Adipose tissue (tissue), 3 donors: Measurements from ENCODE around the gene B3GALT5. TPM values are rescaled to one million over a fixed set of nuclear protein-coding genes. Genes with fewer than 3 reads are reported as not detected.

ENCODE experiments used
- H3K27ac ChIP-seq: one replicate; pipeline ENCODE4 v1.5.1; 2013; ENCODE audit warnings: low read depth, low read length
- WGBS, 3 donors: extraction: QIAGEN DNeasy Blood & Tissue Kit; methylation state at CpG; one replicate each; pipeline ENCODE4 v1.1.7; 2013; 5-methylcytosine and 5-hydroxymethylcytosine counted together
- polyA plus RNA-seq, 3 donors: library from polyadenylated mRNA; stranded (reverse); fragments of 200-250 nt; gene quantifications; one replicate each; pipeline ENCODE4 v1.2.3, GENCODE V29; 2013
- donor health status: healthy with polysubstance abuse.
- donor health status: Bipolar disorder and iron deficiency.
- donor health status: healthy.

Gene B3GALT5
- polyA plus RNA-seq, 3 donors = 0.18 to 1.0 TPM; not detected in 1

DNA sequence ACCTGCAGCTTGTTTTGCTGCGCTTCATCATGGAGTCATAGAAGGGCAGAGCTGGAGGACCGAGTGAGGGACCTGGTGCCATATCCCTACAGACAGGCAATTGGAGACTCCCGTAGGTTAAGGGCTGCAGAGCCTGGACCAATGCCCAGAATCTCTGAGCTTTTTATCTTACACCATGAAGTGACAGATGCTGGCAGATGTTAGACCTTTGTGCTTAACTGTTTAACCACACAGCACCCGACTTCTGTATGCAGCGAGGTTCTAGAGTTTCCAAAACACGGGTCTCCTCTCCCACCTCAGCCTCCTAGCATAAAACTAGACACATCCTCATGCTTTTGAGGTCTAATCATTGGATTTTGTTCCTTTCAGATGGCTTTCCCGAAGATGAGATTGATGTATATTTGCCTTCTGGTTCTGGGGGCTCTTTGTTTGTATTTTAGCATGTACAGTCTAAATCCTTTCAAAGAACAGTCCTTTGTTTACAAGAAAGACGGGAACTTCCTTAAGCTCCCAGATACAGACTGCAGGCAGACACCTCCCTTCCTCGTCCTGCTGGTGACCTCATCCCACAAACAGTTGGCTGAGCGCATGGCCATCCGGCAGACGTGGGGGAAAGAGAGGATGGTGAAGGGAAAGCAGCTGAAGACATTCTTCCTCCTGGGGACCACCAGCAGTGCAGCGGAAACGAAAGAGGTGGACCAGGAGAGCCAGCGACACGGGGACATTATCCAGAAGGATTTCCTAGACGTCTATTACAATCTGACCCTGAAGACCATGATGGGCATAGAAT is 47.6 kb downstream of the B3GALT5 start:
- whole genome bisulfite sequencing, 3 donors = 12 to 28% (median 16%) methylated on average over 17 of the region's 17 CpGs
- H3K27ac ChIP-seq = no peak overlapping the region

DNA sequence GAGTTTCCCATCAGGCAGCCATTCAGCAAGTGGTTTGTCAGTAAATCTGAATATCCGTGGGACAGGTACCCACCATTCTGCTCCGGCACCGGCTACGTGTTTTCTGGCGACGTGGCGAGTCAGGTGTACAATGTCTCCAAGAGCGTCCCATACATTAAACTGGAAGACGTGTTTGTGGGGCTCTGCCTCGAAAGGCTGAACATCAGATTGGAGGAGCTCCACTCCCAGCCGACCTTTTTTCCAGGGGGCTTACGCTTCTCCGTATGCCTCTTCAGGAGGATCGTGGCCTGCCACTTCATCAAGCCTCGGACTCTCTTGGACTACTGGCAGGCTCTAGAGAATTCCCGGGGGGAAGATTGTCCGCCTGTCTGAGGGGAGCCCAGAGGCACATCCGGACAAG is 48.4 kb downstream of the B3GALT5 start:
- WGBS, 3 donors = 92 to 97% (median 94%) methylated on average over 18 of the region's 18 CpGs
- no peak overlapping the region for H3K27ac ChIP-seq

DNA sequence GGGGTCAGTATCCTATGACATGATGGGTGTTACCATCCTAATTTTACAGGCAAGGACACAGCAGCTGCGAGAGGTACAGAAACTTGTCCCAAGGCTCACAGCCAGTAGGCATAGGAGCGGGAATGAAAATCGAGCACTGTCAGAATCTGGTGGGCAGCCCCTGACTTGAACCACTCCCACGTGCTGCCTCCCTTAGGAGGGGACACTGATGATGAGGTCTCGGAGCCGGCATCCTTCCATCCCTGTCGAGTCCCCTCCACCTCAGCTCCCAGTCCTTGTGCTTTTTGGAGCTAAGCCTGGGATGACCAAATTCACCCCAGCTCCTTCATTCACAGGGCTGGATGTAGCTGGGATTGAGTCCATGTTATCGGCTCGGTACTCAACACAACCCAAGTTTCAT is 49.0 kb downstream of the B3GALT5 start:
- no peak overlapping the region for H3K27ac ChIP-seq
- WGBS, 3 donors = 89 to 94% (median 92%) methylated on average over 9 of the region's 9 CpGs

DNA sequence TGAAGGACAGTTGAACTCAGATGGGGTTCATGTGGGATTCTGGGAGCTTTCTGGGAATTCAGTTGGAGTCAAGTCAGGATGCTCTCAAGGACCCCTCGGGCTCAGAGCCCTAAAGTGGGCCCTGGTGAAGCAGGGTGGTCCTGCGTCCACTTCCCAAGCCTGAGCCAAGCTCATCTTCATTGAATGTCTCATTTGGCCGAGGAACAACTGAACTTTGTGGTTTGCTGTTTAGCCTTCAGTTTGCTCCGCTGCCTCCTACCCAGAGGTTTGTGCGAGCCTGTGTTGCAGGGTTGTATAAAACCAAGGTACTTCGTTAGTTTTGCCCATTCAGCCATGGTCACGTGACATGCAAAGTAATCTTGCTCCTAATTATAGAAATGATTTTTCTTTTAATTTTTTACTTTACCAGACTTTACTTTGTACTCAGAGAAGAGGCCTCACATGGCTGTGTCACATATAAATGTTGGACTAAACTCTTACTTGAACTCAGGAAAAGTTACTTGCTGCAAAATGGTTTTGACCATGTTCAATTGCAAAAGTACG is 49.7 kb downstream of the B3GALT5 start:
- H3K27ac ChIP-seq = no peak overlapping the region
- WGBS, 3 donors = 86 to 90% (median 90%) methylated on average over 8 of the region's 8 CpGs

DNA sequence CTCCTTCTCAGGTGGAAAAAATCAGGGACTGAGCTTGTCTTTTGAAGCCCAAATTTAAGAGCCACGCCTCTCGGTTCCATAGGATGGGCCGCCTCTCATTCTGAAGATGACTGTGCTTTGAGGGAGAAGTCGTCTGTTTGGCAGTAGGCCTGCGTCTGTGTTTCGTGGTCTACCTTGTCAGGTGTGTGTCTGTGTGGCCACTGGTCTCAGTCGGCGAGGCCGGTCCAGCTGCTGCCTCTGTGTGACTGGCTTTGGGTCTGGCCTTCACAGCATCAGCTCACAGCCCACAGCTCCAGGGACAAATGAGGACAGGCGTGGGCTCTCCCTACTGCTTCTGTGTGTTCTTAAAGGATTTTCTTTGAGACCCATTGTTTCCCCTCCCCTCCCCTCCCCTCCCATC is 50.3 kb downstream of the B3GALT5 start:
- H3K27ac ChIP-seq = no peak overlapping the region
- WGBS, 3 donors = 90 to 91% (median 91%) methylated on average over 10 of the region's 10 CpGs

DNA sequence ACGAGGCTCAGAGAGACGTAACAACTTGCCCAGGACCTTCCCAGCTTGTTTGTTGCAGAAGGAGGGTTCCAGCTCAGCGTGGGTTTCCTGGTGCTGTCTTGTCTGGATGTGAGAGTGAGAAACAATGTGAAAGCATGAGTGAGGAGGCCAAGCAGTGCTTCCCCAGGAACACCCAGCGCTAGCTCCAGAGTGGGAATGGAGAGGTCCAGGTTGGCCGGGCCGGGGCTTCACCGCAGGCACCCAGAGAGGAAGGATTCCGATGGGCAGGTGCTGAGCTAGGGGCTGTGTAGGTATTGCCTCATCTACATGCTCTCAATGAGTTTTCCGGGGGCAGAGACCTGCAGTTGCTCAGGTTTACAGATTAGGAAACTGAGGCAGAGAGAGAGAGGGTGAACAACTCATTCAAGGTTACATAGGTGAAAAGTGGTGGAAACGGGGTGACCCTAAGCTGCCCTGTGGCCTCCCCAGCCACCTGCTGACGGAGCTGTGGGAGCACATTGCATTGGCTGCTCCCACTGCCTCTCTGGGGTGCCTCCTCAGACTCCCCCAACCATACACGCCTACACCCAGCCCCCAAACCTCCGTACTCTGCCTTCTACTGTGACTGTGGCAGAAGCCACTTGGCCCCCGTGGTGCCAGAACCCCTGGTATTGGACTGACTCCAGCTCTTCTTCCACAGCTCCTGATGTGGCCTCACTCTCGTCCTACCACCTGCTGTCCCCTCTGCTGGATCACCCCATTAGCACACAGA is 51.2 kb downstream of the B3GALT5 start:
- H3K27ac ChIP-seq = no peak overlapping the region
- WGBS, 3 donors = 88 to 97% (median 89%) methylated on average over 13 to 15 of the region's 15 CpGs

DNA sequence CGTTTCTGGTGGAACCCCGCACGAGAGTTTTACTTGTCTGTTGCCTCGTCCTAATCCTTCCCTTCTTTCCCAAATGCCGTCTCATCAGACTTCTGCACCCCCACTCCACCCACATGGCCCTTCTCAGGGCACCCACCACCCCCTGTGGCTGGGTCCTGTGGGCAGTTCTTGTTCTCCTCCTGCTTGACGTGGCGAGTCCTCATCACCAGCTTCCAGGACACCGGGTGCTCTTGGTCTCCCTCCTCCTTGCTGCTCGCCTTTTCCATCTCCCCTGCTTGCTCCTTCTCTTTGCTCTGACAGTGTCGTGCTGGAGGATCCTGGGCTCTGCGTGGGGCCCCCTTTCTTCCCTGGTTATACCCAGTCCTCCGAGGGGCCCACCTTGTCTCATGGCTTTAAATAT is 51.8 kb downstream of the B3GALT5 start:
- H3K27ac ChIP-seq = no peak overlapping the region
- WGBS, 3 donors = 93 to 95% (median 93%) methylated on average over 12 of the region's 12 CpGs

DNA sequence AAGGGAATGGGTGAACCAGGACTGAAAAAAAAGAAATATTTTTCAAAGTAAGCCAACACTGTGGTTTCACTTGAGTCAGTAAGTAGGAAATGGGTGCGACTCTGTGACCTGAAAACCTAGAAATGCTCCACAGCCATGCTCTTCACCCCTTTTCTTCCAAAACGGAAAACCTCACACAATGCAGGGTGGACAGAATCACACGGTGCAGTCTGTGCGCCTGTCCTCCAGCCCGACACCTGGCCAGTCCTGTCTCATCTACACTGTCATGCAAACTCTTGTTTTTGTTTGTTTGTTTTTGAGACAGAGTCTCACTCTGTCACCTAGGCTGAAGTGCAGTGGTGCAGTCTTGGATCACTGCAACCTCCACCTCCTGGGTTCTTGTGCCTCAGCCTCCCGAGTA is 53.3 kb downstream of the B3GALT5 start:
- no peak overlapping the region for H3K27ac ChIP-seq
- WGBS, 3 donors = 93 to 97% (median 93%) methylated on average over 6 of the region's 6 CpGs

DNA sequence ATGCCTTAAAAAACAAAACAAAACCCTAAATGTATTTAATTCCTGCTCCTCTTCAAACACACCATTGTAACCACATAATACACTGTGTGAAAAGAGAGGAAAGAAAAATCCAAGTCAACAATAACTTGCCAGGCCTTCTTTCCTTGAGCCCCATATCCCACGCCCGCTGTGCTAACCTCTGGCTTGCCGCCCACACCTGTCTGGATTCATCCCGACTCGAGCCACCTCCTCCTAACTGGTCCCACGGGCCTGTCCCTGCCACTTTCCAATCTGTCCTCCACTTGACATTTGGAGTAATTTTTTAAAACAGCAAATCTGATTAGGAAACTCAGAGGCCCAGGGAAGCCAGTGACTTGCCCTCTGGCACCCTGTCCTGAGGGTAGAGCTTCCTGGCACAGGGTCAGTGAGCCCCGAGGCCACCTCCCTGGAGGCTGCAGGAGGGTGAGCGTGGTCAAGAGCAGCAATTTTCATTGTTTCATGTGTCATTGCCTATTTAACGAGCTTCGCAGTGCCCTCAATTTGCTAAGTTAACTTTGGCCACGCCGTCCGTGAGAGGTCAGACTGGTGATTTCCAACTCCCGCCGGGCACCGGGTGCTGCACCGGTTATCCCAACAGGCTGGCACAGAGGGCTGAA is 54.1 kb downstream of the B3GALT5 start:
- H3K27ac ChIP-seq = no peak overlapping the region
- WGBS, 3 donors = 61 to 85% (median 75%) methylated on average over 17 of the region's 17 CpGs

DNA sequence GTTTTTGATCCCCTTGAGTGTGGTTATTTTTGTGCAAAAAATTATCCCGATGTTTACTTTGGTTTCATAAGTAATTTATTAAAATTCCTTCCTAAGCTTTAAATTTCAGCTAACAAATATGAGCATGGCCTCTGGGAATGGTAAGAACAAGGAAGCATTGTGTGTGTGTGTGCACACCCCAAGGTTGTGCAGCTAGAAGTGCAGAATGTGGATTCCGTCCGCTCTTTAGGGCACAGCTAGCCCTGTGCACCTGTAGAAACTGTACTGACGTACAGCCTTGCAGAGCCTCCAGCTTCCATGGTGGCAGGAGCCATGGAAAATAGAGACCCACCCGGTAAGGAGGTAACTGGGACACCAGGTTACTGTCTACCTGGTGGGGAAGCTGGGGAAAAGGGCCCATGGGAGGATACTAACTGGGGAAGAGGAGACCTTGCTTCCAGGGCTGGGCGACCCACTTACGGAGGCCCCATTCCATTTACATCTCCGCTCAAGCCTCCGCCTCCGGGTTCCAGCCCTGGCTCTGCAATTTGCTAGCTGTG is 54.7 kb downstream of the B3GALT5 start:
- 78 to 94% (median 93%) methylated on average over 10 of the region's 10 CpGs for WGBS, 3 donors
- no peak overlapping the region for H3K27ac ChIP-seq

DNA sequence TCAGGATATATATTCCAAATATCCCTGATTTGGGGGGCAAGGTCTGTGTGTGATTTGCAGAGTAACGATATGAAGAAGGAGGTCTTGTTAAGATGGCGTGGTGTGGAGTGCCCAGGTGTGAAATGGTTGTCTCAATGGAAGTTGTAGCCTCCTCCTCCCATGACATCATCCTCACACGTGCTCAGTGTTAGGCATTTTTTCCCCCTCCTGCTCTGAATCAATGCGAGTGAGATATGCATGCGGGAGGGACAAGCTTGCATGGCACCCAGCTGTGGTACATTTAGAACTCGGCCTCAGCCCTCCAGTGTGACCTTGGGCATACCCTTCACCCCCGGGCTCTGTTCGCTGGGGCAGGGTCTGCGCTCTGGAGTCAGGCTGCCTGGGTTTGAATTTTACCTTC is 55.6 kb downstream of the B3GALT5 start:
- no peak overlapping the region for H3K27ac ChIP-seq
- 83 to 91% (median 91%) methylated on average over 9 of the region's 9 CpGs for WGBS, 3 donors

DNA sequence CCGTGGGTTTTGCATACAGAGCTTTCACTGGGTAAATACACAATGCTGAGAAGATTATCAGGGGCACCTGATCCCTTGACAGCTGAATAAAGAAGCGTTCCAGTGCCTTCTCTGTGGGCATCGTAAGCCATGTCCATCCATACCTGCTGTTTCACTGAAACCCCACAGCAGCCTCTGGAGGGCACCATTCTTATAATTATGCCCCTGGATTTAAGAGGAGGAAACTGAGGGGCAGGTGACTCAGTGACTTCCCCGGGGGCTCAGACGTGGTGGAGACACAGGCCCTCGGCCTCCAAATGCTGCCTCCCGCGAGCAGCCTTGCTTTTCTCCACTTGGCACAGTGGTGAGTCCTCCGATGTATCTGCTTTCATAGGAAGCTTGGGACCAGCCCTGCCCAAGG is 56.7 kb downstream of the B3GALT5 start:
- WGBS, 3 donors = 66 to 86% (median 84%) methylated on average over 9 of the region's 9 CpGs
- H3K27ac ChIP-seq = no peak overlapping the region

DNA sequence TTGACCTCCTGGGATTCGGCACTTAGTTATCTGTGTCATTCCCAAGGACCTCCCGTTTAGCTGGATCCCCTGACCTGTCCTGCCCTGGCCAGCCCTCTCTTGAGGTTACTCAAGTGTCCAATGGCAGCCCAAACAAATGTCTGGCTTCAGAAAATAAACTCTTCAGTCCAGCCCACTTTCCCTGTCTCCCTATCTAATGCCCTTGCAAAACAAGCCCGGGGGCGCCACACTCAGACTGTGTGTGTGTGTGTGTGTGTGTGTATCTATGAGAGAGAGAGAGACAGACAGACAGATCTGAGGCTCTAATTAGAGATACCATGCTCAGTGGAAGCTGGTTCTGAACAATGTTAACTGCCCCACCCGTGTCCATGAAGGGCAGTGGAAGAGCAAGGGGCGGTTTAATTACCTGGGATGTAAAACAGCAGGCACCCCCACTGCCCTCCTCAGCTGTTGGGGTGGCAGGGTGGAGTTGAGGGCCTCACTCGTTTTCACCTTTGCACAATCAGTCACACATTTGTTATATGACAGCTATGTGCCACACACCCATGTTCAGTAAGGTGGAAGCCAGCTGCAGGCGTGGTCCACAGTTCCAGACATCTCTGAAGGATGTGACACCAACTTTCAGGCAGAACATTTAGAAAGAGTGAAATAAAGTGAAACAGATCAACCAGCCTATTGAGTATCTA is 57.4 kb downstream of the B3GALT5 start:
- 58 to 75% (median 71%) methylated on average over 8 of the region's 8 CpGs for WGBS, 3 donors
- no peak overlapping the region for H3K27ac ChIP-seq

DNA sequence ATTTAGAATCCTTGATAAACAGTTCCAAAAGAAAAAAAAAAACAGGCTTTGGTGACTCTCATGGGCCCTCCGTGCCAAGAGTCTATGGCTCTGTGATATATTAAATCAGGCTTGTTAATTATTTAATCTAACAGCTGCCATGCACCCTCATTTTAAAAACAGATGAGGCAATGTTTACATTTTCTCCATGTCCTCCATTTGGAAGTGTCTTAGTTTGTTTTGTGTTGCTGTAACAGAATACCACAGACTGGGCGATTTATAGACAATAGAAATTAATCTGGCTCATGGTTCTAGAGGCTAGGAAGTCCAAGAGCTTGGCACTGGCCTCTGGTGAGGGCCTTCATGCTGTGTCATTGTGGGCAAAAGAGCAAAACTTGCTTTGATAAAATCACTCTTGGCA is 58.0 kb downstream of the B3GALT5 start:
- no peak overlapping the region for H3K27ac ChIP-seq
- WGBS, 3 donors = 46 to 91% (median 87%) methylated on average over 2 of the region's 2 CpGs

DNA sequence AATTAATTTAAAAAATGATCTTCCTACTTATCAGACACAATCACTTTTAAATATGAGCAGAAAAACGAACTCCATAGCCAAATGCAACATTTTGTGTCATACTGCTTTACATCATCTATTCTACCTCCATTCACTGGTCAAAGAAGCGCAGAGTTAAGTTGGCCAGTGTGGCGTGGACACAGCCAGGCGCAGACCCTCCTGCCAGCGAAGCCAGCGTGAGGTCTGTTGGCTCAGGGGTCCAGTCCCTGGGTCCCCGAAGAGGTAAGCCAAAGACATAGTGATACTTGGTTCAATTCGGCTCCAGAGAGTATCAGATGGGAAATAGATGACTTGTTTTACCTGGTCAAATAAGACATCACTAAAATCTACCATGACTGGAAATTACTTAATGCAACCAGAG is 59.2 kb downstream of the B3GALT5 start:
- H3K27ac ChIP-seq = no peak overlapping the region
- WGBS, 3 donors = 85 to 89% (median 87%) methylated on average over 8 of the region's 8 CpGs

DNA sequence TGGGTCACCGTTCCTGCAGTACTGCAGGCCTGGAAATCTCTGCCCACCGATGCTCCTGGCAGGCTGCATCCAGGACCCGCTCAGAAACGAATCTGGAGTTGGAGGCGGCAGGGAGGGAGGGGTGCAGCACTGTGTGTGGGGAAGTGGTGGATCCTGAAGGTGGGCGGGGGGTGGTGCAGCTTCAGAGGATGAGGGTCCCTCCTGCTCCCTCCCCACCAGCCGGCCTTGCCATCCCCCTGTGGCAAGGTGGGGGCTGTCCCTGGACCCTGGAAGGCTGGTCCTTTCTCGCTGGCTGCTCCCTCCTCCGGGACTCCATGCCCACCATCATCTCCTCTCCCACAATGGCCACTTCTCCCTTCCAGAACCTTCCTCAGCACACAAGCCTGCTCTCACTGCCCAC is 60.4 kb downstream of the B3GALT5 start:
- H3K27ac ChIP-seq = no peak overlapping the region
- 83 to 92% (median 85%) methylated on average over 9 of the region's 9 CpGs for WGBS, 3 donors

DNA sequence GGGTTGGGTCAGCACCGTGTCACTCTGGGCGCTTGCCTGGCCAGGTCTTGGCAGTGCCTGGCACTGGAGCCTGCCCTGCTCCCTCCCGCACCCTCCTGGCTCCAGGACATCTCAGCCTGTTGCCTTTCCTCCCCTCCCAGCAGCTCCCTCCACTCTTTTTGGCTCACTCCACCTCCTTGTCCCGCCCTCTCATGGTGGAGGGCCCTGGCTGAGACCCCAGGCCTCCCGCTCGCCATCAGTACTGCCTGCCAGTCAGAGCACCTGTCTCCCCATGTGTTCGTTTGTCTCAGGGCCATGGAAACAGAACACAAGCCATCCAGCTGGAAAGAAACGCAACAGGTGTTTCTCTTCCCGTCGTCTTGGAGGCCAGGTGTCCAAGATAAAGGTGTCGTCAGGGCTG is 61.0 kb downstream of the B3GALT5 start:
- WGBS, 3 donors = 40 to 76% (median 76%) methylated on average over 11 of the region's 11 CpGs

DNA sequence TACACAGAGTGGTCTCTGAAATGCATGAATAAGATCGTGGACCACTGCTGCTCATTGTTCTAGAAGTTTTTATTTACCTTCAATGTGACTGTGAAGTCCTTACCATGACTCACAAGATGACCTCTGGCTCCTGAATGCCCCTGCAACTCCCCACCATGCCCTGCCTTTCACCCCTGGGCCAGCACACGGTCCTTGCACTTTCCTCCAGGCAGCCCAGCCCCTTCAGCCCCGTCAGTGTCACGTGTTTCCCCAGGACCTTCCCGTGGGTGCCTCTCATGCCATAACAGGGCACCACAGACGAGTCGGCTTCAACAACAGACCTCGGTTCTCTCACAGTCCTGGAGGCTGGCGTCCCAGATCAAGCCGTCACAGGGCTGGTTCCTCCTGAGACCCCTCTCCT is 62.1 kb downstream of the B3GALT5 start:
- 78 to 83% (median 79%) methylated on average over 10 of the region's 10 CpGs for WGBS, 3 donors
- no peak overlapping the region for H3K27ac ChIP-seq

More for the DNA sequence above, 61.0 kb downstream of the B3GALT5 start:
- H3K27ac ChIP-seq = no peak overlapping the region
